OCI-LY7 (cell line): ENCODE measurements around the gene WDR18. TPM values are rescaled to one million over a fixed set of nuclear protein-coding genes. Genes with fewer than 3 reads are reported as not detected.

Source experiments
- BruUV-seq: library from RNA; stranded (reverse); fragments of 400-500 nt; replicated peaks from 2 replicates; lab custom pipeline; 2021; lab: Mats Ljungman, UMichigan
- CTCF ChIA-PET: fragments of 300-600 bp; sonication (Branson Sonifier 250); formaldehyde crosslinking; loops from one replicate; lab custom pipeline; 2022; ENCODE audit warnings: antibody characterized with exemption; ENCODE audit not compliant: unreplicated experiment; lab: Charles Lee
- POLR2A ChIA-PET: fragments of 300-600 bp; sonication (Branson Sonifier 250); formaldehyde crosslinking; loops from one replicate; lab custom pipeline; 2022; ENCODE audit warnings: antibody characterized with exemption; lab: Charles Lee
- DNase-seq: peaks from one replicate; pipeline ENCODE4 v3.0.0-alpha.2; 2015; ENCODE audit warnings: low spot score
- H2AFZ ChIP-seq: fragments of 200-600 bp; sonication (generic), shearing (Covaris generic); 2 replicates; pipeline ENCODE4 v1.6.1; 2014; ENCODE audit warnings: mild to moderate bottlenecking, antibody characterized with exemption, low read length, moderate library complexity
- H3K27ac ChIP-seq: fragments of 200-600 bp; sonication (generic); 2 replicates; pipeline ENCODE4 v1.5.1; 2014; ENCODE audit warnings: mixed run types, low read depth, mild to moderate bottlenecking, moderate library complexity, low read length, inconsistent platforms; ENCODE audit not compliant: poor library complexity, severe bottlenecking
- H3K36me3 ChIP-seq: fragments of 200-600 bp; sonication (generic); 2 replicates; pipeline ENCODE4 v1.6.1; 2014; ENCODE audit warnings: mild to moderate bottlenecking, antibody characterized with exemption, low read length, moderate library complexity, mixed read lengths; ENCODE audit not compliant: insufficient read depth
- H3K4me1 ChIP-seq: fragments of 200-600 bp; sonication (generic); 2 replicates; pipeline ENCODE4 v1.5.1; 2014; ENCODE audit warnings: mild to moderate bottlenecking, low read length; ENCODE audit not compliant: insufficient read depth, poor library complexity, severe bottlenecking
- H3K4me2 ChIP-seq: fragments of 200-600 bp; sonication (generic); 2 replicates; pipeline ENCODE4 v1.6.1; 2014; ENCODE audit warnings: mild to moderate bottlenecking, low read length
- H3K4me3 ChIP-seq: fragments of 200-600 bp; sonication (generic); 2 replicates; pipeline ENCODE4 v1.5.1; 2014; ENCODE audit warnings: mild to moderate bottlenecking, low read depth, low read length; ENCODE audit not compliant: poor library complexity, severe bottlenecking
- H3K79me2 ChIP-seq: fragments of 200-600 bp; sonication (generic); 2 replicates; pipeline ENCODE4 v1.6.1; 2016; ENCODE audit warnings: low read depth, mild to moderate bottlenecking, low read length, moderate library complexity, mixed read lengths; ENCODE audit not compliant: insufficient read depth
- H3K9me2 ChIP-seq: fragments of 200-600 bp; sonication (generic); 2 replicates; pipeline ENCODE4 v1.6.1; 2016; ENCODE audit warnings: mild to moderate bottlenecking, low read length, mixed read lengths; ENCODE audit not compliant: insufficient read depth
- H3K9me3 ChIP-seq: fragments of 200-600 bp; sonication (generic); 2 replicates; pipeline ENCODE4 v1.6.1; 2014; ENCODE audit warnings: mild to moderate bottlenecking, mixed run types, low read length, mixed read lengths
- H4K20me1 ChIP-seq: fragments of 200-600 bp; sonication (generic); 2 replicates; pipeline ENCODE4 v1.6.1; 2014; ENCODE audit warnings: mild to moderate bottlenecking, antibody characterized with exemption, low read length, moderate library complexity, mixed read lengths; ENCODE audit not compliant: insufficient read depth
- CTCF ChIP-seq: fragments of 200-600 bp; sonication (generic); conservative IDR thresholded peaks from 2 replicates; pipeline ENCODE4 v1.5.1; 2014; ENCODE audit warnings: mild to moderate bottlenecking, antibody characterized with exemption, low read length, moderate library complexity, mixed read lengths
- EZH2phosphoT487 ChIP-seq: fragments of 200-600 bp; sonication (generic); IDR thresholded peaks from 2 replicates; pipeline ENCODE4 v1.6.1; 2018; ENCODE audit warnings: low read depth, borderline replicate concordance, mild to moderate bottlenecking, mixed run types, antibody characterized with exemption, low read length, moderate library complexity, mixed read lengths
- intact Hi-C: fragments of 100-400 bp; cut with micrococcal nuclease; formaldehyde crosslinking; loops from one replicate; pipeline ENCODE4 v1.10.0; 2022; ENCODE audit not compliant: unreplicated experiment
- total RNA-seq, 2 experiments: library from RNA; depleted of rRNA in 1 of 2; stranded (reverse); fragments of >200 nt in 1 of 2; shearing (Covaris generic) in 1 of 2; gene quantifications; 2 replicates each; pipeline ENCODE4 v1.2.3, GENCODE V29; 2014 to 2022

Gene WDR18
- total RNA-seq, 2 experiments from 2014 or later: 51.4 to 74.7 TPM

DNA sequence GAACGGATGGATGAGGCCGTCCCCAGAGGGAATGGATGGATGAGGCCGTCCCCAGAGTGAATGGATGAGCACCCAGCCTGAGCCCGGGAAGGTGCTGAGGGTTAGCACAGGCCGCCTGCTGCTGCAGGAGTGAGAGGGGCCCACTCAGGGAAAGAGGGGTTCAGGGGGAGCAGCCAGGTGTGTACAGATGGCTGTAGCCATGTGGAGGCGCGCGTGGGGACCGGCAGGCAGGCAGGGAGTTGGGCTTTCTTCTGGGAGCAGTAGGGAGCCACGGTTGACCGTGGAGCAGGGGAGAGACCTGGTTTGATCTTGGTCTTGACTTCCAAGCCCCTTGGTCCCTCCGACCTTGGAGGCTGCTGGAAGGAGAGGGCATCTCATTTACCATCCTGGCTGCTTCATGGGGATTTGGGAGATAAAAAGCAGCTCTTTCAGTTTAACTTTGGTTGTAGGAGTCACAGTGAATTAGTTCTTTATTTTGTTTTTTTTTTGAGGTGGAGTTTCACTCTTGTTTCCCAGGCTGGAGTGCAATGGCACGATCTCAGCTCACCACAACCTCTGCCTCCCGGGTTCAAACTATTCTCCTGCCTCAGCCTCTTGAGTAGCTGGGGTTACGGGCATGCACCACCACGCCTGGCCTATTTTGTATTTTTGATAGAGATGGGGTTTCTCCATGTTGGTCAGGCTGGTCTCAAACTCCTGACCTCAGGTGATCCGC is 33.6 kb upstream of the WDR18 start:
- no peak overlapping the region for H3K27ac ChIP-seq
- H3K4me1 ChIP-seq: peaks cover 54% of the 10 kb centered on the region
- no TSS peak for BruUV-seq
- TF ChIP-seq EZH2phosphoT487: no peak
- no peak for TF ChIP-seq CTCF
- intact Hi-C loops: no loop called here
- H4K20me1 ChIP-seq: no peaks in the 10 kb centered on the region
- H3K79me2 ChIP-seq: no peaks in the 10 kb centered on the region
- POLR2A ChIA-PET: no interaction called here
- H3K9me3 ChIP-seq: no peaks in the 10 kb centered on the region
- CTCF ChIA-PET: no interaction called here
- no peak overlapping the region for H3K4me2 ChIP-seq
- H3K4me3 ChIP-seq: no peak overlapping the region
- DNase-seq: no peak
- H2AFZ ChIP-seq: no peak overlapping the region
- no peaks in the 10 kb centered on the region for H3K9me2 ChIP-seq
- H3K36me3 ChIP-seq: no peaks in the 10 kb centered on the region

GRCh38 chr19:952049-952679 is 32.0 kb upstream of the WDR18 start:
- Histone ChIP-seq H2AFZ (no peak overlapping the region), H3K4me3 (no peak overlapping the region), H3K79me2 (no peaks in the 10 kb centered on the region), H3K4me2 (peak overlapping the region; percentile 67), H4K20me1 (no peaks in the 10 kb centered on the region), H3K9me3 (no peaks in the 10 kb centered on the region), H3K4me1 (peaks cover 50% of the 10 kb centered on the region), H3K9me2 (no peaks in the 10 kb centered on the region), H3K36me3 (no peaks in the 10 kb centered on the region), H3K27ac (no peak overlapping the region)
- no peak for DNase-seq
- CTCF ChIA-PET: no interaction called here
- TF ChIP-seq CTCF (no peak), EZH2phosphoT487 (no peak)
- no TSS peak for BruUV-seq
- POLR2A ChIA-PET: no interaction called here
- intact Hi-C loops: no loop called here
